CD14-positive monocyte (primary cell): ENCODE data around the gene SEC22A. TPM values are rescaled to one million over a fixed set of nuclear protein-coding genes. Genes with fewer than 3 reads are reported as not detected.

Source experiments
- DNase-seq, 3 donors: peaks; one replicate each; pipeline ENCODE4 v3.0.0-alpha.2; 2011 to 2022
- H2AFZ ChIP-seq: 2 replicates; pipeline ENCODE4 v1.6.0; 2012; ENCODE audit warnings: mild to moderate bottlenecking, low read depth, low read length, inconsistent platforms; ENCODE audit not compliant: insufficient read depth, poor library complexity, severe bottlenecking
- H3K27ac ChIP-seq, 2 donors: 1 replicate in 1 of 2; 2 replicates in 1 of 2; pipeline ENCODE4 v1.5.1; 2012 to 2013; ENCODE audit warnings: low read length in 2 of 2, control low read depth in 1 of 2, inconsistent platforms in 1 of 2, low read depth in 1 of 2, mild to moderate bottlenecking in 1 of 2
- H3K27me3 ChIP-seq, 2 donors: one replicate each; pipeline versions ENCODE4 v1.6.0 to v1.6.1; 2011 to 2013; ENCODE audit warnings: low read length in 2 of 2; ENCODE audit not compliant: control insufficient read depth in 2 of 2, insufficient read depth in 2 of 2
- H3K36me3 ChIP-seq, 2 donors: replicated peaks in 1 of 2; 1 replicate in 1 of 2; 2 replicates in 1 of 2; pipeline versions ENCODE4 v1.5.1 to v1.6.1; 2012 to 2013; ENCODE audit warnings: low read length in 2 of 2, control low read depth in 1 of 2, inconsistent platforms in 1 of 2, mild to moderate bottlenecking in 1 of 2; ENCODE audit not compliant: insufficient read depth in 2 of 2, control insufficient read depth in 1 of 2
- H3K4me1 ChIP-seq, 2 donors: 1 replicate in 1 of 2; 2 replicates in 1 of 2; pipeline versions ENCODE4 v1.5.1 to v1.6.1; 2012 to 2013; ENCODE audit warnings: low read length in 2 of 2, control low read depth in 1 of 2, inconsistent platforms in 1 of 2, mild to moderate bottlenecking in 1 of 2, moderate library complexity in 1 of 2; ENCODE audit not compliant: insufficient read depth in 2 of 2, control insufficient read depth in 1 of 2
- H3K4me2 ChIP-seq: replicated peaks from 2 replicates; pipeline ENCODE3; 2012; ENCODE audit warnings: low read length, moderate library complexity, mild to moderate bottlenecking; ENCODE audit not compliant: poor library complexity, severe bottlenecking; ENCODE audit errors: extremely low read depth
- H3K4me3 ChIP-seq, 3 experiments: fragments of 200-600 bp in 1 of 3; sonication (generic) in 1 of 3; replicated peaks in 1 of 3; 1 replicate in 2 of 3; 2 replicates in 1 of 3; pipeline ENCODE4 v1.5.1; 2011 to 2013; ENCODE audit warnings: low read length in 3 of 3, mild to moderate bottlenecking in 3 of 3, control low read depth in 2 of 3, low read depth in 2 of 3, inconsistent platforms in 1 of 3, moderate library complexity in 1 of 3
- H3K79me2 ChIP-seq: 2 replicates; pipeline ENCODE4 v1.6.0; 2012; ENCODE audit warnings: mild to moderate bottlenecking, control low read depth, inconsistent platforms, low read length, moderate library complexity; ENCODE audit not compliant: insufficient read depth
- H3K9ac ChIP-seq: 2 replicates; pipeline ENCODE4 v1.6.0; 2017; ENCODE audit warnings: low read length, mild to moderate bottlenecking; ENCODE audit not compliant: insufficient read depth, poor library complexity, severe bottlenecking
- H3K9me3 ChIP-seq, 2 donors: replicated peaks in 1 of 2; 1 replicate in 1 of 2; 2 replicates in 1 of 2; pipeline versions ENCODE4 v1.5.1 to v1.6.1; 2012 to 2013; ENCODE audit warnings: low read length in 2 of 2, control low read depth in 1 of 2; ENCODE audit not compliant: control insufficient read depth in 1 of 2, insufficient read depth in 1 of 2
- H4K20me1 ChIP-seq: 2 replicates; pipeline ENCODE4 v1.6.0; 2012; ENCODE audit warnings: mild to moderate bottlenecking, low read length, control low read depth, moderate library complexity; ENCODE audit not compliant: insufficient read depth
- H3K27ac Mint-ChIP-seq, 7 donors: one replicate each; pipeline ENCODE4 v1.8.0; 2020; ENCODE audit warnings: mild to moderate bottlenecking in 7 of 7, mixed read lengths in 7 of 7, moderate library complexity in 6 of 7, inconsistent platforms in 2 of 7
- H3K27me3 Mint-ChIP-seq, 3 donors: one replicate each; pipeline ENCODE4 v1.8.0; 2021 to 2022; ENCODE audit warnings: low read depth in 3 of 3, mild to moderate bottlenecking in 3 of 3, mixed read lengths in 3 of 3, moderate library complexity in 3 of 3, inconsistent platforms in 1 of 3
- H3K36me3 Mint-ChIP-seq, 2 donors: one replicate each; pipeline ENCODE4 v1.8.0; 2020; ENCODE audit warnings: mixed read lengths in 2 of 2, inconsistent platforms in 1 of 2, mild to moderate bottlenecking in 1 of 2
- H3K4me1 Mint-ChIP-seq: one replicate; pipeline ENCODE4 v1.8.0; 2020; ENCODE audit warnings: mild to moderate bottlenecking, mixed read lengths
- H3K4me3 Mint-ChIP-seq, 2 donors: one replicate each; pipeline ENCODE4 v1.8.0; 2020; ENCODE audit warnings: mild to moderate bottlenecking in 2 of 2, mixed read lengths in 2 of 2, moderate library complexity in 1 of 2
- H3K9me3 Mint-ChIP-seq, 7 donors: one replicate each; pipeline ENCODE4 v1.8.0; 2020 to 2022; ENCODE audit warnings: mixed read lengths in 7 of 7, mild to moderate bottlenecking in 6 of 7, moderate library complexity in 6 of 7, inconsistent platforms in 2 of 7
- CTCF ChIP-seq: fragments of 200-600 bp; IDR thresholded peaks from one replicate; pipeline ENCODE4 v1.8.0; 2022; ENCODE audit warnings: antibody characterized with exemption, mild to moderate bottlenecking
- WGBS: methylation state at CpG from one replicate; pipeline ENCODE4 v1.1.5; 2013; ENCODE audit warnings: missing lambda C conversion rate; ENCODE audit not compliant: insufficient coverage; 5-methylcytosine and 5-hydroxymethylcytosine counted together
- intact Hi-C, 2 donors: fragments of 100-400 bp; cut with micrococcal nuclease; formaldehyde crosslinking; loops; one replicate each; pipeline versions ENCODE4 v1.15.0 to v1.15.1; 2023
- polyA plus RNA-seq, 3 donors: library from polyadenylated mRNA; depleted of rRNA in 1 of 3; unstranded in 2 of 3; stranded (reverse) in 1 of 3; fragments of 300-500 nt in 2 of 3; fragments of >200 nt in 1 of 3; fragmentation: Illumina TruSeq in 2 of 3; gene quantifications; 1 replicate in 2 of 3; 2 replicates in 1 of 3; pipeline ENCODE4 v1.2.3, GENCODE V29; 2012 to 2021

SEC22A gene
- polyA plus RNA-seq, 3 donors = 6.4 to 11.0 (median 8.8) TPM

GRCh38 chr3:123246866-123247265, 45.1 kb downstream of the SEC22A start:
- Histone ChIP-seq H4K20me1 (no peaks in the 10 kb centered on the region), H3K4me1 (no peaks in the 10 kb centered on the region), H3K4me2 (no peak overlapping the region), H3K27me3 (no peaks in the 10 kb centered on the region), H3K4me3 (no peak overlapping the region), H3K9me3 (no peaks in the 10 kb centered on the region), H2AFZ (no peak overlapping the region), H3K36me3 (peaks cover 47 to 81% of the 10 kb centered on the region in 2 donors), H3K9ac (no peak overlapping the region), H3K79me2 (no peaks in the 10 kb centered on the region), H3K27ac (no peak overlapping the region)
- no peak for TF ChIP-seq CTCF
- Mint-ChIP-seq H3K4me3 (no peak overlapping the region), H3K36me3 (peaks cover 57 to 64% of the 10 kb centered on the region in 2 donors), H3K27me3 (peaks cover 0 to 2% (median 0%) of the 10 kb centered on the region in 3 donors), H3K27ac (no peak overlapping the region), H3K4me1 (no peaks in the 10 kb centered on the region), H3K9me3 (no peaks in the 10 kb centered on the region)
- 90% methylated on average over 2 of the region's 3 CpGs for WGBS
- DNase-seq = no peak
- intact Hi-C loops = no loop called here

- Histone ChIP-seq H3K27me3 (no peaks in the 10 kb centered on the region), H3K36me3 (peaks cover 18 to 35% of the 10 kb centered on the region in 2 donors), H3K27ac (no peak overlapping the region), H3K4me1 (no peaks in the 10 kb centered on the region), H2AFZ (no peak overlapping the region), H4K20me1 (no peaks in the 10 kb centered on the region), H3K4me2 (no peak overlapping the region), H3K79me2 (no peaks in the 10 kb centered on the region), H3K9ac (no peak overlapping the region), H3K4me3 (no peak overlapping the region), H3K9me3 (no peaks in the 10 kb centered on the region)
- Mint-ChIP-seq H3K4me3 (no peak overlapping the region), H3K9me3 (no peaks in the 10 kb centered on the region), H3K4me1 (no peaks in the 10 kb centered on the region), H3K27ac (no peak overlapping the region), H3K27me3 (peaks cover 0 to 2% (median 0%) of the 10 kb centered on the region in 3 donors), H3K36me3 (peaks cover 35 to 44% of the 10 kb centered on the region in 2 donors)
- no peak for TF ChIP-seq CTCF
- 44% methylated on average over 1 of the region's 2 CpGs for WGBS
- no peak for DNase-seq
- intact Hi-C loops = no loop called here
These were observed 54.5 kb downstream of the SEC22A start for GRCh38 chr3:123256256-123256655.
